Stimulated activated CD8-positive, alpha-beta memory T cell treated with anti-CD3 and anti-CD28 coated beads, Interleukin-2, amount 100 ng/mL, for 48 hours (primary cell): Measurements from ENCODE around the gene NCK2.

ENCODE experiments used
- DNase-seq, 2 donors: peaks; one replicate each; pipeline ENCODE4 v3.0.0-alpha.2; 2020; ENCODE audit warnings: low read depth in 2 of 2

The NCK2 gene

DNA sequence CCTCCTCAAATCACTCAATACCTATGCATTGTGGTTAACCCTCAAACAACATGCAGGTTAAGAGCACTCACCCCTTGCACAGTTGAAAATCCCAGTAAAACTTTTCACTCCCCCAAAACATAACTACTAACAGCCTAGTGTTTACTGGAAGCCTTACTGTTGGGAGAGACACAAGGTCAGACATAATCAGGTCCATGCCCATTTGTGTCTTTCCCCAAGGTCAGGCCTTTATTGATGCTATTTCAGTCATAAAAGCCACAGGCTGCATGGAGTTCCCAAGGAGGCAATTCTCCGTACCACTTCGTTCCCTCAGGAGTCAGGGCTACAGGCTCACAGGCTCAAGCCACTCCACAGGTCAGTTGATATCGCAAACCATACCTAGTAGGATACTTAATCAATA, 180.2 kb downstream of the NCK2 start:
- no peak for DNase-seq

DNA sequence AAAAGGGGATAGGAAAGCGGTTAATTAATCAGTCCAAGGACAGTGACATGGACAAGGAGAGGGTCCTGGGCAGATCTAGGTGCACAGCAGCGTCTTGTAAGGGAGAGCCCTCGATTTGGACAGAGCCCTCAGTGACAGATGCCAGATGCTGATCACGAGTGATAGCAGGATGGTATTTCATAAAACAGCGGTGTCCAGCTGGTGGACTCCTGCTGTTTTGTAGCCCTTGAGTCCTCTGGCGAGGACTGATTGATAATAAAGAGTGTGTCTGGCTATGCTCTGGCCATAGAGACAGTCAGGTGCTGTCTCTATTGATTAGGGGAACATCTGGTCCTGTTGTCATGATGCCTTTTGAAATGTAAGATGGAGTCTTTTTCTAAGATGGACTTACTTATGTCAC, 180.7 kb downstream of the NCK2 start:
- no peak for DNase-seq

DNA sequence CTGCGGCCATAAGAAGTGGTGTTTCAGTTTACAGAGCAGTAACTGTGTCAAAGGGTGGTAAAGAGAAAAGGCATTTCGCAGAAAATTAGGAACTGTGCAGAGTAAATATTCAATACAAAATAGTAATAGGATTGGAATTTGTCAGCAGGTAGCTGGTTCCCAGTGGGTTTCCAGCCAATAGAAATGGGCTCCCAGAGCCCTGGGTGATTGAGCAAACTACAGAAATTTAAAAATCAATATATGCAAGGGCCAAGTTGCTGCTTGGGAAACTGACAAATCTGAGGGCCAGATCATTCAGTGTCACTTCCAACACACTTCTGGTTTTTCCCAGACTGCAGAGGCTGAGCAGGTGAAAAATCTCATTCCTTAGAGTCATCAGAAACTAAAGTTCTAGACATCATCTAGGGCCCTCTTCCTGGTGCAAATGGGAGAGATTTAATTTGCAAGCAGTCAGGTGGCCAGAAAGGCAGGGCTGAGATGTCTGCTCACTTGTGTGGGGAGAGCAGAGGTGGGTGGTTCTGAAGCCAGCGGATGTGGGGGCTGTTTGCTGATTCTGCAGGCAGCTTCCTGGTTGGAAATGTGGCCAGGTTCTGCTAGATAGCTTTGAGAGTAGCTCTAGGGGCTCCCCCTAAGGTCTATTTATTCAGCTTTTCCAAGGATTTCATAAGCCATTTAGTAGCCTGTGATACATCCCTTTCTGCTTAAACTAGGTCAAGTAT, 182.4 kb downstream of the NCK2 start:
- peak; percentile 24 to 26 for DNase-seq

DNA sequence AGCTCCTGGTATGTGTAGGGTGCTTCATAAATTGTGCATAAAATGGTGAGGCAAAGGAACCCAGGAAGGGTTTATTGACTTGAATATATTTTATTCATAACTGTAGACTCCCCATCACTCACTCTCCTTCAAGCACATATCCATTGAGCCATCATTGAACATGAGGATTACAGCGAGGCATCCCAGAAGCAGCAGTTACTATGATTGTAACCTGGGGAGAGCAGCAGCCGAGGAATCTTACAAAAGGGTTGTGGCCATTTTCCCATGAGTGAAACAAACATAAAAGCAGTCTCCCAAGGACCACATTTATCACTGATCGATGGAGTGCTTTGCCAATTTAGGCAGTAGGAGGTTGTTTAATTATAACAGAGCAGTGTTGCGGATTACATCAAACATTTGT, 183.4 kb downstream of the NCK2 start:
- DNase-seq = no peak

DNA sequence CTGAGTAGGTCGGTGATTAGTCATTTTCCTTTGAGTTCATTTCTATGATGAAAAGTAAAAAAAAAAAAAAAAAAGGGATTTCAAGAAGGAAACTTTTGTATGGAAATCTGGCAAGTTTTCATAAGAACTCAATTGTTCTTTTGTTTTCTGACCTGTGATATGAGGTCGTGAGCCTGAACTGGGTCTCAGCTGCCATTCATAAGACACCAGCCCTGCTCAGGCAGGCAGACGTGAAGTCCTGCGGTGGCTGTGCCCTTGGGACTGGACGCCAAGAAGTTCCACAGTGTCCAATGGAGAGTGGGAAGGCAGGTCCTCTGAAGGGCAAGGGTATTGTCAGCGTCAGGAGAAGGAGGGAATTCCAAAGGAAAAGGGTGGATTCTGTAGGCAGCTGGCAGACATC, 183.9 kb downstream of the NCK2 start:
- no peak for DNase-seq

DNA sequence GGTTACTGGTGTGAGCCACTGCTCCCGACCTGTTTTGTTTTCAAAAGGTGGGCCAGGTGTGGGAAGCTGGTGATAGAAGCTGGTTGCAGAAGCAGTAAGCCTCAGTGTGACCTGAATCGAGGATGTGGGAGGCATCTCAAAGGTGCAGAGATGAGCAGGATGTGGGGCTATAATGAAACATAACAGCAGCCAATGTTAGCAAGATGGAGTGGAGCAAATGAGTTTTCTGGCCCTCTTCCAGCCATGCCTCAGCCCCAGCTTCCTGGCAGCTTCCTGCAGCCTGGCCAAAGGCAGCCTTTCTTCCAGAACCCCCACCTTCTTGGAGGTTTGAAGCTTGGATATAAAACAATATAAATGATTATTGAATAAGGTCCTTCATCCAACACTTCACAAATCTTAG, 184.8 kb downstream of the NCK2 start:
- no peak for DNase-seq

DNA sequence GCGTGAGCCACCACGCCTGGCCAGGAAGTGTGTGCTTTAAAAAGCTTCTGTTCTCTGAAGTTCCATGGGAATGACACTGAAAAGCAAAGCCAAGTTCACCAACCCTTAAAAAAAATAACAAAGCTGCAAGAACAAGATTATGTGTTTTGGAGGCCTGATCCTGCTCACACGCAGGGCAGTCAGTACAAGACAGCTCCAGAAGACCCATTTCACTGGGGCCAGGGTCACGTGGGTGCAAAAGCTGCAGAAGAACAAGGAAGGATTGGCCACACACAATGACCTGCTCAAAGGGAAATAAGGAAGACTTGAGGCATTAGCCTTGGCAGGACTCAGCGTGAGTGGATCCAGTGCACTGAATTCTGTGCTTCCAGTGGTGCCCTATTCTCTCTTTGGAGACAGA, 187.9 kb downstream of the NCK2 start:
- DNase-seq = no peak

DNA sequence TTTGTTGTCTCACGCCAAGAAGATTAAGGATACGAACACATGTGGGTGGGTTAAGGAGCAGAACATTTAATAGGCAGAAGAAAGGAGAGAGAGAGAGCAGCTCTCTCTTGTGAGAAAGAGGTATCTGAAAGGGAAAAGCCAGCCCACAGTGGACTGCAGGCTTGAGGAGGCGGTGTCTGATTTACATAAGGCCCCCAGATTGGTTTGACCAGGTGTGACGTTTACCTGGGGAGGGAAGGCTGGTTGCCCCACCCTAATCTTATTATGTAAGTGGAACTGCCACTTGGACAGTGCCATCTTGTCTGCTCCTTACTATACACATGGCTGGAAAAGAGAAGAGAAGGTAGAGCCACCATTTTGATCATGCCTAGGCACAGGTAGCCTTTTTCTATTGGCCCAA, 189.2 kb downstream of the NCK2 start:
- no peak for DNase-seq

DNA sequence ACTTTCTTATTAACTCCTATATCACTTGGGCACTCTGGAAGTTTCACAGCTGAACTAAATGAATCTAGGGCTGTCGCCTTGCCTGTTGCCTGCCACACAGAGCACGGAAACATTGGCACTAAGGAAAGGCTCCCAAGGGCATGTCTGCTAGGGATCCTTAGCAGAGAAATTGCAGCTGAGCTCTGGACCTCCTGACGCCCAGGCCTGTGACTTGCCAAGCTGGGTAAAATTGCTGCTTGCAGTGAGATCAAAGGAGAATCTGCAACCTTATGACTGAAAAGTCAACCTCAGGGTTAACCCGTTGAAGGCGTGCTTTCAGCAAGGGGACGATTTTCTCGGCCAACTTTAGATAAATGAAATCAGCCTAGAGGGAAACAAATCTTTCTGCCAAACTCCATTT, 189.8 kb downstream of the NCK2 start:
- peak in 1 of 2 donors; percentile 16 for DNase-seq

DNA sequence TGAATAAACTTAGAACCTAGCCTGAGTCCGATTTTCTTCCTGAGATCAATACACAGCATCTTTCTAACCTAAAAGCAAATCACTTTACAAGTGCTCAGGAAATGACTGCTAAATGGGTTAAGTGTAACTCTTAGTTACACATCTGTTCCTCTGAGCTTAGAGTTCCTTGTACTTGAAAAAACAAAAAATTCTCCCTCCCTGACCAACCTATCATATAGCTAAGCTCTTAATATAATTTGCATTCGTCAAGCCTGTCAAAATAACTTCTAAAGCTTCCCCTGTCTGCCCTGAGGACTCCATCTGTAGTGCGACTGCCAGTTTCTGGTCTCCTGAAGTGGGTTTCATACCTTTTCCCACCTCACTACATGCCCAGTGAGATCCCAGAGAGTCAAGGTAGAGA, 190.4 kb downstream of the NCK2 start:
- DNase-seq = no peak

DNA sequence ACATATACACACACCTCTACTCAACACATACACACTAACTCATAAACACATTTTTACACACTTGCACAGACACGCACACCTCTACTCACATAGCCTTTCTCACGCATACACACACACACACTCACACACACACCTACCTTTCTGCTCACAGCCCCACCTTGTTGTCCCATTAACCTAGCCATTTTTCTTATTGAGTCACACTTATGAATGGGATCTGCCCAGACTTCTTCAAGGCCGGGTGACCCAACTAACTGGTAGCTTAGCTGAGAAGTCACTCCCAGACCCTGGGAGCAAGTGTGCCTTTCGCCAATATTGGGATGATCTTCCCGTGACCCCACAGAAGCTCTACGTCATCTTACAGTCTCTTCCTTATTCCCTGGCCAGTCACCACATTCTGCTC, 192.2 kb downstream of the NCK2 start:
- DNase-seq = no peak

DNA sequence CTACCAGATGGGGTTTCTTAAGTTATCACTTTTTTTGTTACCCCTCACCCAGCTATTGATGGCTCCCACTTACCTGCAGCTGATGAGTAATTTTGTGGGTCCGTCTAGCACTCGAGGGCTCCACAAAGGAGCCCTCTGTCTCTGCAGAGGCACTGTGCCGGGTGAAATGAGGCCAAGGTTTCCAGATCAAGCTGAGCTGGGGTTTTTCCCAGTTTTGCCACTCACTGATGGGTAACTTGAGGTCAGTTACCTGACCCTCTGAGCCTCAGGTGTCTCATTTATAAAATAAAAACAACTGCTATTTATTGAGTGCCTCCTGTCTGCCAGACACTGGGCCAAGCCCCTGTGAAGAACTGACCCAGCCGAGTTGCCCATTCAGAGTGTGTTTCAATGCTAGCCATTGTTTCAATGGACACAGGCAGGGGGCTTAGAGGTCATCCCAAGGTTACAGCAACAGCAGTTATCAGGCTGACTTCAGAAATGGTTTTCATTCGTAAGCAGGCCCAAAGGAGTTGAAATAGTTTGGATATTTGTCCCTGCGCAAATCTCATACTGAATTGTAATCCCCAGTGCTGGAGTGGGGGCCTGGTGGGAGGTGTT, 192.9 kb downstream of the NCK2 start:
- no peak for DNase-seq
